ENCODE results near the gene CPAMD8.
"Not testable (repeated sequence)": the region's sequence is repeated elsewhere in the genome, so short reads cannot be mapped to it uniquely, and the experiment has no call there.

Gene CPAMD8

DNA sequence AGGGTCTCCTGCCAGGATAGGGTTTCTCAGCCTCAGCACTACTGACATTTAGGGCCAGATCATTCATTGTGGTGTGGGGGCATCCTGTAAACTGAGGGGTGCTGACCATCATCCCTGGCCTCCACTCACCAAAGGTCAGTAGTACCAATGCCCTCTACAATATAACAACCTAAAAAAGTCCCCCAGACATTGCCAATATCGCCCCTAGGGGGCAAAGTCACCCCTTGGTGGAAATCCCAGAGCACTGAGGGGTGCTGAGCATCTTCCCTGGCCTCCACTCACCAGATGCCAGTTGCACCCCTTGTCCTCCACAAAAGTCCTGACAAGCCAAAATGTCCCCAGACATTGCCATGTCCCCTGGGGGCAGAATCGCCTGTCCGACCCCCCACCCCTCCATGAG, 21.6 kb downstream of the CPAMD8 start:
- no peaks in the 10 kb centered on the region for H3K36me3 ChIP-seq (ENCODE audit: control insufficient read depth in 2 of 2, insufficient read depth in 2 of 2, low read length in 2 of 2)
- no peak overlapping the region for H3K9ac ChIP-seq (ENCODE audit: low read depth in 1 of 2, low read length in 2 of 2)
- H3K4me1 ChIP-seq (ENCODE audit: control insufficient read depth in 2 of 2, insufficient read depth in 2 of 2, low read length in 2 of 2): no peaks in the 10 kb centered on the region
- H3K4me3 ChIP-seq (ENCODE audit: low read length in 2 of 2): no peak overlapping the region
- H3K27ac ChIP-seq (ENCODE audit: low read depth in 2 of 2, low read length in 2 of 2): no peak overlapping the region
- H3K27me3 ChIP-seq (ENCODE audit: control insufficient read depth in 2 of 2, insufficient read depth in 2 of 2, low read length in 2 of 2): no peaks in the 10 kb centered on the region
- H3K9me3 ChIP-seq (ENCODE audit: control insufficient read depth in 2 of 2, low read length in 2 of 2): no peaks in the 10 kb centered on the region

DNA sequence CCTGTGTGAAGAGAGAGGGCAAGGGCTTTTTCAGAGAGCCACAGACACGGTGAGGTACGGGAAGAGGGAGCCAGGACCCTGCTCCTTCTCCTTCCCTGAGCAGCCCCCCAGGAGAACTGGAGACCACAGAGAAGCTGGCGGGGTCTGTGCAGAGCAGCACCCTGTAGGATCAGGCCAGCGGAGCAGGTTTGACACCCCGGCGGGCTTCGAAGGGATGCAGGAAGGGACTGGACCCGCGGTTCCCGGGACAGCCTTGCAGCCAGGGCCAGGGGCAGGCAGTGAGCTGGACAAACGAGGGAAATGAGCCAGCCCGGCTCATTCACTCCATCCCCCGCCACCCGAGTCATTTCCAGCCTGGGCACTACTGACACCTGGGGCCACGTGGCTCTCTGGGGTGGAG, 22.2 kb downstream of the CPAMD8 start:
- no peak overlapping the region for H3K4me3 ChIP-seq (ENCODE audit: low read length in 2 of 2)
- no peak overlapping the region for H3K27ac ChIP-seq (ENCODE audit: low read depth in 2 of 2, low read length in 2 of 2)
- H3K9me3 ChIP-seq (ENCODE audit: control insufficient read depth in 2 of 2, low read length in 2 of 2): no peaks in the 10 kb centered on the region
- H3K27me3 ChIP-seq (ENCODE audit: control insufficient read depth in 2 of 2, insufficient read depth in 2 of 2, low read length in 2 of 2): no peaks in the 10 kb centered on the region
- H3K36me3 ChIP-seq (ENCODE audit: control insufficient read depth in 2 of 2, insufficient read depth in 2 of 2, low read length in 2 of 2): no peaks in the 10 kb centered on the region
- no peaks in the 10 kb centered on the region for H3K4me1 ChIP-seq (ENCODE audit: control insufficient read depth in 2 of 2, insufficient read depth in 2 of 2, low read length in 2 of 2)
- H3K9ac ChIP-seq (ENCODE audit: low read depth in 1 of 2, low read length in 2 of 2): no peak overlapping the region

DNA sequence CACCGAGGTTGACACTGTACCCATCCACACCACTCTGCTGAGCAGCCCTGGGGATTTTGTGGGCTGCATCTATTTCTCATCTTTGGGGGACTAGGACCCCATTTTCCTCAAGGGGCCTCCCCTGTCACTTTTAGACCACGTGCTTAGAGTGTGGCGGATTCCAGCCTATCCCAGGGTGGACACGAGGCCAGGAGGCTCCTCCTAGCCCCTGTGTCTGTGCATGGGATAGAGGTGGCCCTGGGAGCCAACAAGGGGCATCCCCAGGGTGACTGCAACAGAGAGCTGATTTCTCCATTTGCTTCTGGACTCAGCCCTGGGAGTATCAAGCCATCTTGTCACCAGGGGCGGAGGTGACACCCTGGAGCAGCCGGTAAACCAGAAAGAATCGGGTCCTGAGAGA, 24.2 kb downstream of the CPAMD8 start:
- no peak overlapping the region for H3K4me3 ChIP-seq (ENCODE audit: low read length in 2 of 2)
- H3K27ac ChIP-seq (ENCODE audit: low read depth in 2 of 2, low read length in 2 of 2): no peak overlapping the region
- H3K36me3 ChIP-seq (ENCODE audit: control insufficient read depth in 2 of 2, insufficient read depth in 2 of 2, low read length in 2 of 2): no peaks in the 10 kb centered on the region

DNA sequence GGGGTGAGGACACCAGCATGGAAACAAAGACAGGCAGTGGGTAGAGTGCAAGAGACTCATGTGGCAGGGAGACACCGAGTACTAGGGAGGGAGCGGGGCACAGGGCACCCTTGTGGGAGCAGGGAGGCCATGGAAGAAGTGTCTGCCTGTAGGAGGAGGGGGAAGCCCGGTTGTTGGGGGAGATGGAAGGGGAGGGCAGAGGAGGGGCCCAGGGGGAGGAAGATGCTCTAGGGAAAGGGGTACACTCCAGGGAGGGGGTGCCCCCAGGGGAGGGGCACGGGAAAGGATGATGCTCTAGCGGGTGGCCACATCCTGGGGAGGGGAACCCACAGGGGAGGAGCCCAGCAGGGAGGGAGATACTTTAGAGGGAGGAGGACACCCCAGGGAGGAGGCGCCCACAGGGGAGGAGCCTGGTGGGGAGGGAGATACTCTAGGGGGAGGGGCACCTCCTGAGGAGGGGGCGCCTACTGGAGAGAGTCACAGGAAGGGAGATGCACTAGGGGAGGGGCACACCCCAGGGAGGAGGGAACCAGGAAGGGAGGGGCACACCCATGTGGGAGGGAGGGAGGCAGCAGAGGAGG, 24.9 kb downstream of the CPAMD8 start:
- Histone ChIP-seq H3K4me1 (ENCODE audit: control insufficient read depth in 2 of 2, insufficient read depth in 2 of 2, low read length in 2 of 2) (no peaks in the 10 kb centered on the region), H3K27me3 (ENCODE audit: control insufficient read depth in 2 of 2, insufficient read depth in 2 of 2, low read length in 2 of 2) (no peaks in the 10 kb centered on the region), H3K9ac (ENCODE audit: low read depth in 1 of 2, low read length in 2 of 2) (no peak overlapping the region), H3K9me3 (ENCODE audit: control insufficient read depth in 2 of 2, low read length in 2 of 2) (peaks cover 5 to 8% of the 10 kb centered on the region in 2 donors), H3K36me3 (ENCODE audit: control insufficient read depth in 2 of 2, insufficient read depth in 2 of 2, low read length in 2 of 2) (no peaks in the 10 kb centered on the region), H3K27ac (ENCODE audit: low read depth in 2 of 2, low read length in 2 of 2) (no peak overlapping the region), H3K4me3 (ENCODE audit: low read length in 2 of 2) (no peak overlapping the region)

More for the DNA sequence above, 24.2 kb downstream of the CPAMD8 start:
- peaks cover 5 to 8% of the 10 kb centered on the region in 2 donors for H3K9me3 ChIP-seq (ENCODE audit: control insufficient read depth in 2 of 2, low read length in 2 of 2)
- H3K27me3 ChIP-seq (ENCODE audit: control insufficient read depth in 2 of 2, insufficient read depth in 2 of 2, low read length in 2 of 2): no peaks in the 10 kb centered on the region
- no peaks in the 10 kb centered on the region for H3K4me1 ChIP-seq (ENCODE audit: control insufficient read depth in 2 of 2, insufficient read depth in 2 of 2, low read length in 2 of 2)
- no peak overlapping the region for H3K9ac ChIP-seq (ENCODE audit: low read depth in 1 of 2, low read length in 2 of 2)

DNA sequence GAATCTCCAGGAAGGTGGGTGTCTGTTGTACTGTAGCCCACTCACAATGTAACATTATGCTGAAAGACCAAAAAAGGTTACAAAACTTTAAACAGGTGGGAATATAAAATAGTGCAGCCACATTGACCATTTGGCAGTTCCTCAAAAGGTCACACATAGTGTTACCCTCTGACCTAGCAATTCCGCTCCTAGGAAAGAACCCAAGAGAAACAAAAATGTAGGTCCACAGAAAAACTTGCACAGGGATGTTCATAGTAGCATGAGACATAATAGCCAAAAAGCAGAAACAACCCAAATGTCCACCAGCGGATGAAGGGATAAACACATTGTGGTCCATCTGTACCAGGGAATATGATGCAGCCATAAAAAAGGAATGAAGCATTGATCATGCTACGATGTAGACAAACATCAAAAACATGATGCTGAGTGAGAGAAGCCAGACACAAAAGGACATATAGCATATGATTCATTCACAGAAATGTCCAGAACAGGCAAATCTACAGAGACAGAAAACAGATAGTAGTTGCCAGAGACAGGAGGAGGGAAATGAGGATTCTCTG, 27.9 kb downstream of the CPAMD8 start:
- H3K27me3 ChIP-seq (ENCODE audit: control insufficient read depth in 2 of 2, insufficient read depth in 2 of 2, low read length in 2 of 2): no peaks in the 10 kb centered on the region
- H3K4me3 ChIP-seq (ENCODE audit: low read length in 2 of 2): no peak overlapping the region
- no peak overlapping the region for H3K9ac ChIP-seq (ENCODE audit: low read depth in 1 of 2, low read length in 2 of 2)
- no peaks in the 10 kb centered on the region for H3K4me1 ChIP-seq (ENCODE audit: control insufficient read depth in 2 of 2, insufficient read depth in 2 of 2, low read length in 2 of 2)
- no peaks in the 10 kb centered on the region for H3K36me3 ChIP-seq (ENCODE audit: control insufficient read depth in 2 of 2, insufficient read depth in 2 of 2, low read length in 2 of 2)
- H3K9me3 ChIP-seq (ENCODE audit: control insufficient read depth in 2 of 2, low read length in 2 of 2): peaks cover 5 to 8% of the 10 kb centered on the region in 2 donors
- H3K27ac ChIP-seq (ENCODE audit: low read depth in 2 of 2, low read length in 2 of 2): no peak overlapping the region

DNA sequence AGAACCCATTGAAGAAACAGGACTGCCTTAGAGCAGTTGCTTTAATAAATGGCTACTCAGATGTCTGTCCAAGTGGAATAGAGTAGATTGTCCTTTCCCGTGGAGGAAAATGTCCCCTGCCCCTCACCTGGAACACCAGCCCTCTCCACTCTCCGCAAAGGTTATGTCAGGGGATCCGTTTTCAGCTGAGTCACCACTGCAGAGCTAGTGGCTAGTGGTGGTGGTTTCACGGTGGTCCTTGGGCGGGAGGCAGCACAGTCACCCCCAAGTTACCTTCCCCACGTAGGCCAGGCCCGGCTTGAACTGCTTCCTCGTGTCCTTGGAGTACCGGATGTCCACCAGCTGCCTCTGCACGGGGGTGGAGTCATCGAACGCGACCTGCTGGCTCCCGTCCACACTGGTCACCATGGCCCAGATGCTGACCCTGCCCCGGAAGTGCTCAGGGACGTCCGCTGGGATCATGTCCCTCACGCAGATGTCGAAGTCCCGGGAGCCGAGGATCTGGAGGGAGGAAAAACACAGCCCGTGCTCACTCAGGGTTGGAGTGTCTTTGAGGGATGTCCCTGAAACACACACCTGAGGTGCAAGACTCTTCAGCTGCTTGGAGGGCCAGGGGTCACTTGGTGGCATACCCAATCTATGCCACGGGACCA, 29.6 kb downstream of the CPAMD8 start:
- not testable (repeated sequence) for H3K27ac ChIP-seq (ENCODE audit: low read depth in 2 of 2, low read length in 2 of 2); H3K4me3 ChIP-seq (ENCODE audit: low read length in 2 of 2); H3K27me3 ChIP-seq (ENCODE audit: control insufficient read depth in 2 of 2, insufficient read depth in 2 of 2, low read length in 2 of 2); H3K9me3 ChIP-seq (ENCODE audit: control insufficient read depth in 2 of 2, low read length in 2 of 2); H3K4me1 ChIP-seq (ENCODE audit: control insufficient read depth in 2 of 2, insufficient read depth in 2 of 2, low read length in 2 of 2); H3K36me3 ChIP-seq (ENCODE audit: control insufficient read depth in 2 of 2, insufficient read depth in 2 of 2, low read length in 2 of 2); H3K9ac ChIP-seq (ENCODE audit: low read depth in 1 of 2, low read length in 2 of 2)

DNA sequence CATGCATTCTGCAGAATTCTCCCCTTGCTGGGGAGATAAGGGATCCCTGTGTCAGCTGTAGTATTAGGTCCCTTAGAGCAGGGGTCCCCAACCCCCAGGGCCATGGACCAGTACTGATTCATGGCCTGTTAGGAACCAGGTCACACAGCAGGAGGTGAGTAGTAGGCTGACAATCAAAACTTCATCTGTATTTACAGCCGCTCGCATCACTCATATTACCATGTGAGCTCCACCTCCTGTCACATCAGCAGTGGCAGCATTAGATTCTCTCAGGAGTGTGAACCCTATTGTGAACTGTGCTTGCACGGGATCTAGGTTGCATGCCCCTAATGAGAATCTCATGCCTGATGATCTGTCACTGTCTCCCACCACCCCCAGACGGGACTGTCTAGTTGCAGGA, 37.9 kb downstream of the CPAMD8 start:
- no peak overlapping the region for H3K9ac ChIP-seq (ENCODE audit: low read depth in 1 of 2, low read length in 2 of 2)
- no peaks in the 10 kb centered on the region for H3K36me3 ChIP-seq (ENCODE audit: control insufficient read depth in 2 of 2, insufficient read depth in 2 of 2, low read length in 2 of 2)
- H3K4me3 ChIP-seq (ENCODE audit: low read length in 2 of 2): no peak overlapping the region
- H3K4me1 ChIP-seq (ENCODE audit: control insufficient read depth in 2 of 2, insufficient read depth in 2 of 2, low read length in 2 of 2): no peaks in the 10 kb centered on the region
- no peaks in the 10 kb centered on the region for H3K27me3 ChIP-seq (ENCODE audit: control insufficient read depth in 2 of 2, insufficient read depth in 2 of 2, low read length in 2 of 2)
- H3K27ac ChIP-seq (ENCODE audit: low read depth in 2 of 2, low read length in 2 of 2): no peak overlapping the region
- H3K9me3 ChIP-seq (ENCODE audit: control insufficient read depth in 2 of 2, low read length in 2 of 2): no peaks in the 10 kb centered on the region

DNA sequence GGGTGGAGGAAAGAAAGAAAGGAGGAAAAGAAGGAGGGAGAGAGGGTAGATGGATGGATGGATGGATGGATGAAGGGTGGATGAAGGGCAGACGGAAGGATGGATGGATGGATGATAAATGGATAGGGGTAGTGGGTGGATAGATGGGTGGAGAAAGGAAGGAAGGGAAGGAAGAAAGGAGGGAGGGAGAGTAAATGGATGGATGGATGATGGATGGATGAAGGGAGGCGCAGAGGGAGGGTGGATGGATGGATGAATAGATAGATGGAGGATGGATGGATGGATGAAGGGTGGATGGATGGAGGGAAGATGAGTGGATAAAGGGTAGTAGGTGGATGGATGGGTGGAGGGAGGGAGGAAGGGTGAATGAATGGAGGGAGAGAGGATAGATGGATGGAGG, 41.2 kb downstream of the CPAMD8 start:
- Histone ChIP-seq H3K36me3 (ENCODE audit: control insufficient read depth in 2 of 2, insufficient read depth in 2 of 2, low read length in 2 of 2) (no peaks in the 10 kb centered on the region), H3K4me1 (ENCODE audit: control insufficient read depth in 2 of 2, insufficient read depth in 2 of 2, low read length in 2 of 2) (no peaks in the 10 kb centered on the region), H3K4me3 (ENCODE audit: low read length in 2 of 2) (no peak overlapping the region), H3K27me3 (ENCODE audit: control insufficient read depth in 2 of 2, insufficient read depth in 2 of 2, low read length in 2 of 2) (no peaks in the 10 kb centered on the region), H3K9me3 (ENCODE audit: control insufficient read depth in 2 of 2, low read length in 2 of 2) (no peaks in the 10 kb centered on the region), H3K27ac (ENCODE audit: low read depth in 2 of 2, low read length in 2 of 2) (no peak overlapping the region), H3K9ac (ENCODE audit: low read depth in 1 of 2, low read length in 2 of 2) (no peak overlapping the region)

DNA sequence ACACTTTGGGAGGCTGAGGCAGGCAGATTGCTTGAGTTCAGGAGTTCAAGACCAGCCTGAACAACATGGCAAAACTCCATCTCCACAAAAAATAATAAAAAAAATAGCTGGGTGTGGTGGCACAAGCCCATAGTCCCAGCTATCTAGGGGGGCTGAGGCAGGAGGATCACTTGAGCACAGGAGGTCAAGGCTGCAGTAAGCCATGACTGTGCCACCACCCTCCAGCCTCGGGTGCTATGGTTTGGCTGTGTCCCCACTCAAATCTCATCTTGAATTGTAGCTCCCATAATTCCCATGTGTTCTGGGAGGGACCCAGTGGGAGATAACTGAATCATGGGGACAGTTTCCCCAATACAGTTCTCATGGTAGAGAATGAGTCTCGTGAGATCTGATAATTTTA, 44.0 kb downstream of the CPAMD8 start:
- H3K27ac ChIP-seq (ENCODE audit: low read depth in 2 of 2, low read length in 2 of 2); H3K36me3 ChIP-seq (ENCODE audit: control insufficient read depth in 2 of 2, insufficient read depth in 2 of 2, low read length in 2 of 2); H3K9ac ChIP-seq (ENCODE audit: low read depth in 1 of 2, low read length in 2 of 2); H3K9me3 ChIP-seq (ENCODE audit: control insufficient read depth in 2 of 2, low read length in 2 of 2); H3K27me3 ChIP-seq (ENCODE audit: control insufficient read depth in 2 of 2, insufficient read depth in 2 of 2, low read length in 2 of 2); H3K4me3 ChIP-seq (ENCODE audit: low read length in 2 of 2); H3K4me1 ChIP-seq (ENCODE audit: control insufficient read depth in 2 of 2, insufficient read depth in 2 of 2, low read length in 2 of 2): not testable (repeated sequence)

DNA sequence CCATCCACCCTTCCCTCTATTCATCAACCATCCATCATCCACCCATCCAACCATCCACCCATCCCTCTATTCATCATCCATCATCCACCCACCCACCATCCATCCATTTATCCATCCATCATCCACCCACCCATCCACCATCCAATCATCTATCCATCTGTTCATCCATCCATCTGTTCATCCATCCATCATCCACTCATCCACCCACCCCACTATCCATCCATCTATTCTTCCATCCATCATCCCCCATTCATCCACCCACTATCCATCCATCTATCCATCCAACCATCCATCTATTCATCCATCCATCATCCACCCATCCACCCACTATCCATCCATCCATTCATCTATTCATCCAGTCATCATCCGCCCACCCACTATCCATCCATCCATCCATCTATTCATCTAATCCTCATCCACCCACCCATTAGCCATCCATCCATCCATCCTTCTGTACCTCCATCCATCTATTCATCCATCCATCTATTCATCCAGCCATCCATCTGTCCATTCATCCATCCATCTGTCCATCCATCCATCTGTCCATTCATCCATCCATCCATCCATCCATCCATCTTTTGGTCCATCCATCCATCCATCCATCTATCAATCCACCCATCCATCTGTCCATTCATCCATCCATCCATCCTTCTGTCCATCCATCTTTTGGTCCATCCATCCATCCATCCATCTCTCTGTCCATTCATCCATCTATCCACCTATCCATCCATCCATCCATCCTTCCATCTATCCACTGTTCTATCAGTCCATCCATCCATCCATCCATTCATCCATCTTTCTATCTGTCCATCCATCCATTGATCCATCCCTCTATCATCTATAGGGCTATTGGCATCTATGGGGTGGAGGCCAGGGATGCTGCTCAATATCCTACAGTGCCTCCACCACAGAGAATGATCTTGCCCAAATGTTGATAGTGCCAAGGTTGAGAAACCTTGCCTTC, 47.5 kb downstream of the CPAMD8 start:
- Histone ChIP-seq H3K4me1 (ENCODE audit: control insufficient read depth in 2 of 2, insufficient read depth in 2 of 2, low read length in 2 of 2) (no peaks in the 10 kb centered on the region), H3K9ac (ENCODE audit: low read depth in 1 of 2, low read length in 2 of 2) (no peak overlapping the region), H3K27me3 (ENCODE audit: control insufficient read depth in 2 of 2, insufficient read depth in 2 of 2, low read length in 2 of 2) (no peaks in the 10 kb centered on the region), H3K27ac (ENCODE audit: low read depth in 2 of 2, low read length in 2 of 2) (no peak overlapping the region), H3K4me3 (ENCODE audit: low read length in 2 of 2) (no peak overlapping the region), H3K9me3 (ENCODE audit: control insufficient read depth in 2 of 2, low read length in 2 of 2) (no peaks in the 10 kb centered on the region), H3K36me3 (ENCODE audit: control insufficient read depth in 2 of 2, insufficient read depth in 2 of 2, low read length in 2 of 2) (no peaks in the 10 kb centered on the region)

Data from mucosa of rectum (tissue), 2 donors.